ENCODE data around the gene DNAJB6. TPM values are rescaled to one million over a fixed set of nuclear protein-coding genes. Genes with fewer than 3 reads are reported as not detected.

Gene DNAJB6
- total RNA-seq, 1 experiment from 2014 or later, result 201 TPM

DNA sequence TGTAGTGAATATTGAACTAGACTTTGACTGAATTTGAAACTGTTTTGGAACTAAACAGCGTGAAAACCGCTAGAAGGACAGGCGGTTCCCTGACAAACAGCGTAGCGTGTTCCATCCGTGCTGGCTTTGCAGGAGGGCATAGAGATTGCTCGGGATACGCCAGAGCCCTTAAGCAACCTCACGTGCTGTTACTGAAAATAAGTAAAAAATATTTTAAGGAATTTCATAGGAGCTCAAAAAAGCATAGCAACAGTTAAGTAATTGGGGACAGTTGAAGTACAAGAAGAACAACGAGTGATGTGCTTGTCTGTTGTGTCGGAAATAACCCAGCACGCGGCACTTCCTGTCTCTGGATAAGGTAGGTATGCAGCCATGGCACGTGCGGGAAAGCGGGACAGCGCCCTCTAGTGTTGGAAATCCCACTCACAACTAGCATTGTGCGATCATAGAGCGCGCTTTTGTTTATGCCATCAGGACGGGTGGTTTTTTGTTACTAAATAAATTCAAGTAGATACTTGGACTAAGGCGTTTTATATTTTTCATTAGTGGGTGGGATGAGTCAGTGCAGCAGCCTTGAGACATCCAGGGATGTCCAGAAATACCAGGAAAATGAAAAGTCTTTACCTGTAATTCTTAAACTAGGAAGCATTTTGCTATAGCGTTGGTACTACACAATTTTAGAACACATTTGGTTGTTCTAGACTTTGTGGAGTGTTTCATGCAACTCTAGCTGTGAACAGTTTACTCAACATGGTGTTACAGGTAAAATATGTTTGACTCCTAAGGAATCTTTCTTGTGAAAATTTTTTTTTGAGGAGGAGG is 50.4 kb downstream of the DNAJB6 start:
- CTCF ChIA-PET, result interaction anchor here (0.7 to 1.2 kb wide), 3 partner anchors 9 to 416 kb away, joined by 3 to 4 read pairs (median 3); no protein-coding TSS in a partner anchor
- peak; percentile 93 for ATAC-seq
- in situ Hi-C loops (cut with HindIII; ENCODE audit: low pct_unique_long_range_greater_than_20kb, low sequenced_read_pairs), result no loop called here

DNA sequence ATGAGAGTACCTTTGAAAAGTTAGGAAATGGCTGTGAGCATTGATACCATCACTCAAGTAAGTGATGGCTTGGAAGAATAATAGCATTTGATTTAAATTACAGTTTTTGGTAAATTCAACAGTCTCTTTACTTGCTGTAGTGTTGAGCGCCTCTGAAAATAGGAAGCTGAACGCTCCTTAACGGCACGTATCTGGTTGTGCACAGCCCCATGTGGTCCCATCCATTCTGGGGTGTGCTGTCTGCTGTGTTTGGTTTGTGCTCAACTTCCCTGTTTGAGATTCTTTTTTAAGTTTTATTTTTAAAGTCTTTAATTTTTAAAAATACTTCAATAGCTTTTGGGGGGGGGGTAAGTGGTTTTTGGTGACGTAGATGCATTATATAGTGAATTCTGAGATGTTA is 51.5 kb downstream of the DNAJB6 start:
- no peak overlapping the region for H3K4me3 ChIP-seq (ENCODE audit: low read depth in 2 of 2, low read length in 2 of 2)
- H3K4me1 ChIP-seq (ENCODE audit: control insufficient read depth, insufficient read depth, low read length), result peaks cover 12% of the 10 kb centered on the region
- BruUV-seq (replicated peaks), result no TSS peak
- CTCF ChIA-PET, result interaction anchor here (0.6 to 0.7 kb wide), 2 partner anchors 172 to 217 kb away, joined by 4 to 5 read pairs; no protein-coding TSS in a partner anchor
- no peaks in the 10 kb centered on the region for H3K9me3 ChIP-seq (ENCODE audit: control insufficient read depth, insufficient read depth, low read depth, low read length)
- ATAC-seq, result no peak
- POLR2A ChIA-PET, result no interaction called here
- no peaks in the 10 kb centered on the region for H3K27me3 ChIP-seq (ENCODE audit: control insufficient read depth, insufficient read depth, low read length)
- intact Hi-C loops (cut with micrococcal nuclease; ENCODE audit: unreplicated experiment) (no loop called here), in situ Hi-C loops (cut with HindIII; ENCODE audit: low pct_unique_long_range_greater_than_20kb, low sequenced_read_pairs) (no loop called here)
- DNase-seq (ENCODE audit: low read depth, low spot score), result no peak
- peaks cover 28% of the 10 kb centered on the region for H3K36me3 ChIP-seq (ENCODE audit: control insufficient read depth, insufficient read depth, low read length)
- H3K27ac ChIP-seq (ENCODE audit: low read length), result no peak overlapping the region
- TF ChIP-seq TCF7L2 (IDR thresholded peaks at IDR 0.05; ENCODE audit: low read depth, low read length) (no peak), CTCF (IDR thresholded peaks at IDR 0.05) (no peak), REST (IDR thresholded peaks at IDR 0.05; ENCODE audit: insufficient read depth in 1 of 2, low read depth in 2 of 2, low read length in 1 of 2) (no peak), SIN3A (IDR thresholded peaks at IDR 0.05; ENCODE audit: borderline replicate concordance, insufficient read depth, low read depth, low read length) (no peak)

More for the DNA sequence above, 50.4 kb downstream of the DNAJB6 start:
- peak; percentile 75 for DNase-seq (ENCODE audit: low read depth, low spot score)
- peaks cover 32% of the 10 kb centered on the region for H3K36me3 ChIP-seq (ENCODE audit: control insufficient read depth, insufficient read depth, low read length)
- H3K4me3 ChIP-seq (ENCODE audit: low read depth in 2 of 2, low read length in 2 of 2), result no peak overlapping the region; a peak in 1 of 4 replicates
- TF ChIP-seq POLR2AphosphoS5 (IDR thresholded peaks at IDR 0.05; ENCODE audit: low read depth, low read length) (no peak), SIN3A (IDR thresholded peaks at IDR 0.05; ENCODE audit: borderline replicate concordance, insufficient read depth, low read depth, low read length) (no peak), TCF7L2 (IDR thresholded peaks at IDR 0.05; ENCODE audit: low read depth, low read length) (no peak), REST (IDR thresholded peaks at IDR 0.05; ENCODE audit: insufficient read depth in 1 of 2, low read depth in 2 of 2, low read length in 1 of 2) (no peak), CTCF (IDR thresholded peaks at IDR 0.05) (peak; percentile 97)
- peaks cover 12% of the 10 kb centered on the region for H3K4me1 ChIP-seq (ENCODE audit: control insufficient read depth, insufficient read depth, low read length)
- H3K9me3 ChIP-seq (ENCODE audit: control insufficient read depth, insufficient read depth, low read depth, low read length), result no peaks in the 10 kb centered on the region
- no peaks in the 10 kb centered on the region for H3K27me3 ChIP-seq (ENCODE audit: control insufficient read depth, insufficient read depth, low read length)
- intact Hi-C loops (cut with micrococcal nuclease; ENCODE audit: unreplicated experiment), result no loop called here
- no TSS peak for BruUV-seq (replicated peaks)
- H3K27ac ChIP-seq (ENCODE audit: low read length), result peak overlapping the region; percentile 57
- POLR2A ChIA-PET, result interaction anchor here (0.7 kb wide), 1 partner anchor 51 kb away, joined by 6 read pairs; no protein-coding TSS in a partner anchor
